Natural killer cell (primary cell): ENCODE data around the gene NDUFA6. TPM values are rescaled to one million over a fixed set of nuclear protein-coding genes. Genes with fewer than 3 reads are reported as not detected.

Source experiments
- ATAC-seq, 3 donors: fragments of 150-1000 bp in 2 of 3; fragments of 200-7000 bp in 1 of 3; cut with Tn5 transposase; 1 replicate in 1 of 3; 2 replicates in 2 of 3; pipeline ENCODE4 v1.10.0; 2021; ENCODE audit warnings: mild to moderate bottlenecking in 2 of 3, moderate library complexity in 2 of 3
- DNase-seq, 2 donors: peaks; one replicate each; pipeline versions ENCODE4 v3.0.0 to v3.0.0-alpha.2; 2013 to 2021; ENCODE audit warnings: mixed read lengths in 1 of 2
- H3K27ac ChIP-seq: one replicate; pipeline ENCODE4 v1.5.1; 2013; ENCODE audit warnings: mild to moderate bottlenecking, low read length
- H3K27me3 ChIP-seq: one replicate; pipeline ENCODE4 v1.6.1; 2013; ENCODE audit warnings: low read length; ENCODE audit not compliant: control insufficient read depth, insufficient read depth
- H3K36me3 ChIP-seq: one replicate; pipeline ENCODE4 v1.6.1; 2013; ENCODE audit warnings: low read length; ENCODE audit not compliant: control insufficient read depth, insufficient read depth
- H3K4me1 ChIP-seq: one replicate; pipeline ENCODE4 v1.6.1; 2013; ENCODE audit warnings: low read length; ENCODE audit not compliant: control insufficient read depth, insufficient read depth
- H3K4me3 ChIP-seq: one replicate; pipeline ENCODE4 v1.5.1; 2013; ENCODE audit warnings: low read length
- H3K9me3 ChIP-seq: one replicate; pipeline ENCODE4 v1.6.1; 2013; ENCODE audit warnings: low read length; ENCODE audit not compliant: control insufficient read depth, insufficient read depth
- H3K27ac Mint-ChIP-seq, 2 donors: one replicate each; pipeline ENCODE4 v1.8.0; 2022; ENCODE audit warnings: mild to moderate bottlenecking in 2 of 2, mixed read lengths in 2 of 2, moderate library complexity in 1 of 2
- H3K27me3 Mint-ChIP-seq, 2 donors: one replicate each; pipeline ENCODE4 v1.8.0; 2022; ENCODE audit warnings: low read depth in 2 of 2, mixed read lengths in 2 of 2
- H3K36me3 Mint-ChIP-seq: one replicate; pipeline ENCODE4 v1.8.0; 2022; ENCODE audit warnings: mixed read lengths
- H3K4me1 Mint-ChIP-seq, 2 donors: one replicate each; pipeline ENCODE4 v1.8.0; 2022; ENCODE audit warnings: mixed read lengths in 2 of 2
- H3K4me3 Mint-ChIP-seq: one replicate; pipeline ENCODE4 v1.8.0; 2022; ENCODE audit warnings: mild to moderate bottlenecking, moderate library complexity, mixed read lengths
- H3K9me3 Mint-ChIP-seq, 2 donors: one replicate each; pipeline ENCODE4 v1.8.0; 2022; ENCODE audit warnings: mixed read lengths in 2 of 2
- CTCF ChIP-seq: fragments of 200-600 bp; IDR thresholded peaks from one replicate; pipeline ENCODE4 v1.8.0; 2022; ENCODE audit warnings: antibody characterized with exemption
- WGBS: methylation state at CpG from one replicate; pipeline ENCODE4 v1.1.7; 2013; ENCODE audit warnings: missing lambda C conversion rate; ENCODE audit not compliant: insufficient coverage; 5-methylcytosine and 5-hydroxymethylcytosine counted together
- intact Hi-C: fragments of 100-400 bp; cut with micrococcal nuclease; formaldehyde crosslinking; loops from one replicate; pipeline ENCODE4 v1.14.2; 2022
- total RNA-seq, 4 donors: library from RNA; stranded (reverse); fragments of 120-200 nt in 1 of 4; gene quantifications; one replicate each; pipeline versions ENCODE4 v1.2.3 to v1.2.4, GENCODE V29; 2013 to 2022

Gene NDUFA6
- total RNA-seq, 3 donors from 2014 or later (not counting 1 experiment from before 2014, with no cell fraction given) = 50.4 to 69.7 (median 63.8) TPM

DNA sequence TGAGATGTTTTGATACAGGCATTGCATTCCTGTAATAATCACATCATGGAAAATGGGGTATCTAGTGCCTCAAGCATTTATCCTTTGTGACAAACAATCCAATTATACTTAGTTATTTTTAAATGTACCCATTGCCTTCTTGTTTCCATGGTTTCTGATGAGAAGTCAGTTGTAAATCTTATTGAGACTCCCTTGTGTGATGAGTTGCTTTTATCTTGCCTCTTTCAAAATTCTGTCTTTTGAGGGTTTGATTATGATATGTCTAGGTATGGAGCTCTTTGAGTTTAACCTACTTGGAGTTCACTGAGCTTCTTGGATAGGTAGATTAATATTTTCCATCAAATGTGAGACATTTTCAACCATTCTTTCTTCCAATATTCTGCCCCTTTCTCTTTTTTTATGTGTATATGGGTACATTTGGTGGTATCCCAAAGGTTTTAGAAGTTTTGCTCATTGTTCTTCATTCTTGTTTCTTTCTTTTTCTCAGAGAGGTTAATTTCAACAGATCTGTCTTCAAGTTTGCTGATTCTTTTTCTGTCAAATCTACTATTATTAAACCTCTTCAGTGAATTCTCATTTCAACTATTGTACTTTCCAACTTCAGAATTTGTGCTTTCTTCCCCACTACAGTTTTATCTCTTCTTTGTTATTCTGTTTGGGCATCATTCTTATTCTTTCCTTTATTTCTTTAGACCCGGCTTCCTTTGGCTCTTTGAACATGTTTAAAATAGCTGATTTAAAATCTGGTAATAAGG is 33.6 kb downstream of the NDUFA6 start:
- peaks cover 20% of the 10 kb centered on the region for H3K36me3 ChIP-seq
- H3K4me3 Mint-ChIP-seq = no peak overlapping the region
- no peak overlapping the region for H3K27ac Mint-ChIP-seq
- no peaks in the 10 kb centered on the region for H3K27me3 Mint-ChIP-seq
- no peaks in the 10 kb centered on the region for H3K27me3 ChIP-seq
- H3K9me3 ChIP-seq = no peaks in the 10 kb centered on the region
- TF ChIP-seq CTCF = no peak
- peaks cover 22% of the 10 kb centered on the region for H3K36me3 Mint-ChIP-seq
- WGBS = no CpG with 5 or more reads among the region's 1 CpG
- H3K27ac ChIP-seq = no peak overlapping the region
- ATAC-seq (no peak), DNase-seq (no peak)
- H3K4me1 ChIP-seq = no peaks in the 10 kb centered on the region
- H3K9me3 Mint-ChIP-seq = peaks cover 7 to 9% of the 10 kb centered on the region in 2 donors
- intact Hi-C loops = no loop called here
- H3K4me3 ChIP-seq = no peak overlapping the region
- no peaks in the 10 kb centered on the region for H3K4me1 Mint-ChIP-seq

DNA sequence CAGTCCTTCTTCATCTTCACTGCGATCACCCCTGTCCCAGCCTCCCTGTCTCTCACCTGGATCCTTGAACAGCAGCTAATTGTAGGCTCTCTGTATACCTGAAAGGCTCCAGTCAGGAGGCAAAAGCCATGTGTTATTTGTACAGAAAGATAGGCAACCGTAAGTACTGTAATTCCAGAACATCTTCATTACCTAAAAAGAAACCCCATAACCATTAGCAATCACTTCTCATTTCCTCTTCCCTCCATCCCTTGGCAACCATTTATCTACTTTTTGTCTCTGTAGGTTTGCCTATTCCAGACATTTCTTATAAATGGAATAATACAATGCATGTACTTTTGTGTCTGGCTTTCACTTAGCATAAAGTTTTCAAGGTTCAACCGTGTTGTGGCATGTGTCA is 37.8 kb downstream of the NDUFA6 start:
- no peak overlapping the region for H3K27ac Mint-ChIP-seq
- Histone ChIP-seq H3K27ac (no peak overlapping the region), H3K4me3 (no peak overlapping the region), H3K9me3 (no peaks in the 10 kb centered on the region), H3K4me1 (no peaks in the 10 kb centered on the region), H3K36me3 (no peaks in the 10 kb centered on the region), H3K27me3 (no peaks in the 10 kb centered on the region)
- peaks cover 7 to 9% of the 10 kb centered on the region in 2 donors for H3K9me3 Mint-ChIP-seq
- TF ChIP-seq CTCF = no peak
- H3K4me1 Mint-ChIP-seq = no peaks in the 10 kb centered on the region
- no peaks in the 10 kb centered on the region for H3K27me3 Mint-ChIP-seq
- 85% methylated on average over 3 of the region's 3 CpGs for WGBS
- ATAC-seq (no peak), DNase-seq (no peak)
- peaks cover 15% of the 10 kb centered on the region for H3K36me3 Mint-ChIP-seq
- intact Hi-C loops = no loop called here
- no peak overlapping the region for H3K4me3 Mint-ChIP-seq

DNA sequence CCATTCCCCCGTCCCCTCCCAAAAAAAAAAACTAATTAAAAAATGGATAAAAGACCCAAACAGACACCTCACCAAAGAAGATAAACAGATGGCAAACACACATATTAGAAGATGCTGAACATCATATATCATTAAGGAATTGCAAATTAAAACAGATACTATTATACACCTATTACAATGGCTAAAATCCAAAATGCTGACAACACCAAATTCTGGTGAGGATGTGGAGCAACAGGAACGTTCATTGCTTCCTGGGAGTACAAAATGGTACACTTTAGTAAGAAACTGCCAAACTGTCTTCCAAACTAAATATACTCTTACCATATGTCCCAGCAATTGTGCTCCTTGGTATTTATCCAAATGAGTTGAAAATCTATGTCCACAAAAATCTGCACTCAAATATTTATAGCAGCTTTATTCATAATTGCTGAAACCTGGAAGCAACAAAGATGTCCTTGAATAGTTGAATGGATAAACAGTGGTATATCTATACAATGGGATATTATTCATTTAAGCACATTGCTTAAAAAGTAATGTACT is 39.9 kb downstream of the NDUFA6 start:
- WGBS = 77% methylated on average over 2 of the region's 2 CpGs
- Histone ChIP-seq H3K4me1 (no peaks in the 10 kb centered on the region), H3K9me3 (no peaks in the 10 kb centered on the region), H3K27ac (no peak overlapping the region), H3K27me3 (no peaks in the 10 kb centered on the region), H3K36me3 (no peaks in the 10 kb centered on the region), H3K4me3 (no peak overlapping the region)
- H3K27ac Mint-ChIP-seq = no peak overlapping the region
- no peaks in the 10 kb centered on the region for H3K36me3 Mint-ChIP-seq
- intact Hi-C loops = no loop called here
- no peak for TF ChIP-seq CTCF
- ATAC-seq = no peak
- H3K27me3 Mint-ChIP-seq = no peaks in the 10 kb centered on the region
- no peaks in the 10 kb centered on the region for H3K4me1 Mint-ChIP-seq
- H3K9me3 Mint-ChIP-seq = peaks cover 0 to under 1% of the 10 kb centered on the region in 2 donors
- DNase-seq = no peak
- no peak overlapping the region for H3K4me3 Mint-ChIP-seq
